Transverse colon (tissue), 4 donors: ENCODE results near the gene TMEM255B. TPM values are rescaled to one million over a fixed set of nuclear protein-coding genes. Genes with fewer than 3 reads are reported as not detected.

Experiments used
- DNase-seq: peaks from one replicate; pipeline ENCODE4 v3.0.0-alpha.2; 2019
- H3K27ac ChIP-seq, 4 donors: fragments of 200-600 bp; sonication (generic); 2 replicates each; pipeline ENCODE4 v1.5.1; 2016 to 2018; ENCODE audit warnings: inconsistent platforms in 4 of 4
- H3K27me3 ChIP-seq: fragments of 200-600 bp; sonication (generic); 2 replicates; pipeline ENCODE4 v1.5.1; 2017; ENCODE audit warnings: inconsistent platforms
- H3K36me3 ChIP-seq, 4 donors: fragments of 200-600 bp; sonication (generic); 2 replicates each; pipeline ENCODE4 v1.5.1; 2017 to 2019; ENCODE audit warnings: inconsistent platforms in 4 of 4
- H3K4me1 ChIP-seq, 4 donors: fragments of 200-600 bp; sonication (generic); 2 replicates each; pipeline ENCODE4 v1.5.1; 2017 to 2020; ENCODE audit warnings: inconsistent platforms in 4 of 4
- H3K4me3 ChIP-seq, 4 donors: fragments of 200-600 bp; sonication (generic); 1 replicate in 1 of 4; 2 replicates in 3 of 4; pipeline versions ENCODE4 v1.5.1 to v1.6.1; 2017 to 2019; ENCODE audit warnings: inconsistent platforms in 4 of 4
- H3K9me3 ChIP-seq, 2 donors: fragments of 200-600 bp; sonication (generic); 2 replicates each; pipeline ENCODE4 v1.5.1; 2017 to 2019; ENCODE audit warnings: inconsistent platforms in 2 of 2
- CTCF ChIP-seq, 5 experiments: fragments of 200-600 bp in 3 of 5; fragments of 450-650 bp in 2 of 5; sonication (generic) in 3 of 5; IDR thresholded peaks; 1 replicate in 2 of 5; 2 replicates in 3 of 5; pipeline ENCODE4 v1.5.1; 2016 to 2017; ENCODE audit warnings: antibody characterized with exemption in 5 of 5, inconsistent platforms in 3 of 5, mild to moderate bottlenecking in 2 of 5, moderate library complexity in 1 of 5
- EP300 ChIP-seq: sonication (generic); formaldehyde crosslinking; IDR thresholded peaks from one replicate; pipeline ENCODE4 v1.6.1; 2017; ENCODE audit warnings: antibody characterized with exemption, low read depth
- POLR2A ChIP-seq: fragments of 450-650 bp; IDR thresholded peaks from one replicate; pipeline ENCODE4 v1.6.1; 2016; ENCODE audit warnings: antibody characterized with exemption, mild to moderate bottlenecking, moderate library complexity
- POLR2AphosphoS5 ChIP-seq, 3 donors: sonication (generic); formaldehyde crosslinking; IDR thresholded peaks; one replicate each; pipeline ENCODE4 v1.6.1; 2016; ENCODE audit warnings: antibody characterized with exemption in 3 of 3
- WGBS, 2 donors: methylation state at CpG; one replicate each; pipeline ENCODE4 v1.1.5; 2018; ENCODE audit warnings: low coverage in 1 of 2; 5-methylcytosine and 5-hydroxymethylcytosine counted together
- in situ Hi-C, 4 donors: fragments of 200-750 bp; cut with MboI; loops; one replicate each; pipeline versions ENCODE4 v1.15.0 to v1.15.1; 2017; ENCODE audit warnings: low sequenced_read_pairs in 3 of 4, low pct_ligation_motif_present in 1 of 4, low pct_unique_long_range_greater_than_20kb in 1 of 4
- intact Hi-C: fragments of 100-400 bp; cut with DNase I; formaldehyde crosslinking; loops from one replicate; pipeline ENCODE4 v1.15.1; 2023; ENCODE audit warnings: low total_unique reads
- total RNA-seq, 4 donors: library from RNA; depleted of rRNA; stranded (reverse); fragments of >200 nt; gene quantifications; one replicate each; pipeline ENCODE4 v1.1.0, GENCODE V29; 2016

The TMEM255B gene
- total RNA-seq, 4 donors from 2014 or later, result 0.79 to 27.7 (median 9.4) TPM

- WGBS, 2 donors, result 94% methylated on average over 10 of the region's 13 CpGs; no CpG with 5 or more reads in 1 of the 2 donors
- Histone ChIP-seq H3K36me3 (no peaks in the 10 kb centered on the region), H3K27me3 (no peaks in the 10 kb centered on the region), H3K4me1 (peaks cover 0 to 3% (median 0%) of the 10 kb centered on the region in 4 donors), H3K9me3 (no peaks in the 10 kb centered on the region), H3K27ac (no peak overlapping the region), H3K4me3 (no peak overlapping the region)
- in situ Hi-C loops, result no loop called here
- DNase-seq, result no peak
- intact Hi-C loops, result no loop called here
- TF ChIP-seq EP300, result no peak
- no peak for TF ChIP-seq POLR2A
- TF ChIP-seq CTCF (IDR thresholded peaks at IDR 0.05), result no peak
- TF ChIP-seq POLR2AphosphoS5 (IDR thresholded peaks at IDR 0.05), result no peak
Observed at GRCh38 chr13:113806526-113806925, 47.5 kb downstream of the TMEM255B start.

- 72% methylated on average over 9 to 12 of the region's 12 CpGs for WGBS, 2 donors
- Histone ChIP-seq H3K36me3 (no peaks in the 10 kb centered on the region), H3K4me3 (no peak overlapping the region), H3K9me3 (no peaks in the 10 kb centered on the region), H3K27ac (no peak overlapping the region), H3K4me1 (no peaks in the 10 kb centered on the region), H3K27me3 (no peaks in the 10 kb centered on the region)
- no peak for DNase-seq
- in situ Hi-C loops, result no loop called here
- TF ChIP-seq POLR2AphosphoS5 (IDR thresholded peaks at IDR 0.05), result no peak
- no peak for TF ChIP-seq CTCF (IDR thresholded peaks at IDR 0.05)
- TF ChIP-seq POLR2A, result no peak
- no peak for TF ChIP-seq EP300
- intact Hi-C loops, result no loop called here
Observed at GRCh38 chr13:113808058-113808834, 49.2 kb downstream of the TMEM255B start.

GRCh38 chr13:113809934-113810333 is 50.9 kb downstream of the TMEM255B start:
- H3K4me1 ChIP-seq, result no peaks in the 10 kb centered on the region
- in situ Hi-C loops (no loop called here), intact Hi-C loops (loop anchor here (5.0 kb wide), 1 partner anchor 137 kb away; no protein-coding TSS in a partner anchor)
- TF ChIP-seq CTCF (IDR thresholded peaks at IDR 0.05) (no peak), POLR2A (no peak), POLR2AphosphoS5 (IDR thresholded peaks at IDR 0.05) (no peak), EP300 (no peak)
- H3K36me3 ChIP-seq, result no peaks in the 10 kb centered on the region
- DNase-seq, result no peak
- WGBS, 2 donors, result 60 to 80% methylated on average over 1 to 2 of the region's 2 CpGs
- H3K27me3 ChIP-seq, result no peaks in the 10 kb centered on the region
- H3K4me3 ChIP-seq, result no peak overlapping the region
- no peak overlapping the region for H3K27ac ChIP-seq
- no peaks in the 10 kb centered on the region for H3K9me3 ChIP-seq

GRCh38 chr13:113810640-113811039 is 51.6 kb downstream of the TMEM255B start:
- H3K36me3 ChIP-seq, result no peaks in the 10 kb centered on the region
- no peak overlapping the region for H3K27ac ChIP-seq
- TF ChIP-seq POLR2AphosphoS5 (IDR thresholded peaks at IDR 0.05), result no peak
- no peak for TF ChIP-seq CTCF (IDR thresholded peaks at IDR 0.05)
- no peak for TF ChIP-seq EP300
- no peak for TF ChIP-seq POLR2A
- intact Hi-C loops (loop anchor here (5.0 kb wide), 1 partner anchor 137 kb away; no protein-coding TSS in a partner anchor), in situ Hi-C loops (no loop called here)
- no peaks in the 10 kb centered on the region for H3K4me1 ChIP-seq
- no peak for DNase-seq
- H3K27me3 ChIP-seq, result no peaks in the 10 kb centered on the region
- H3K4me3 ChIP-seq, result no peak overlapping the region
- WGBS, 2 donors, result 86% methylated on average over 13 of the region's 14 CpGs; no CpG with 5 or more reads in 1 of the 2 donors
- H3K9me3 ChIP-seq, result no peaks in the 10 kb centered on the region
